Upper lobe of left lung (tissue), 4 donors: Measurements from ENCODE around the gene RASSF9.

ENCODE experiments used
- EP300 ChIP-seq, 4 donors: sonication (generic); formaldehyde crosslinking; IDR thresholded peaks; one replicate each; pipeline ENCODE4 v1.5.1; 2017; ENCODE audit warnings: antibody characterized with exemption in 4 of 4, control low read depth in 2 of 4
- POLR2A ChIP-seq, 4 donors: fragments of 450-650 bp; IDR thresholded peaks; one replicate each; pipeline ENCODE4 v1.5.1; 2016 to 2017; ENCODE audit warnings: antibody characterized with exemption in 4 of 4, mild to moderate bottlenecking in 2 of 4
- TF ChIP-seq, protein P1 (sequence below), 6 experiments: fragments of 450-650 bp in 4 of 6; fragments of 200-600 bp in 2 of 6; sonication (generic) in 2 of 6; IDR thresholded peaks; one replicate each; pipeline ENCODE4 v1.5.1; 2016 to 2019; ENCODE audit warnings: antibody characterized with exemption in 6 of 6

DNA sequence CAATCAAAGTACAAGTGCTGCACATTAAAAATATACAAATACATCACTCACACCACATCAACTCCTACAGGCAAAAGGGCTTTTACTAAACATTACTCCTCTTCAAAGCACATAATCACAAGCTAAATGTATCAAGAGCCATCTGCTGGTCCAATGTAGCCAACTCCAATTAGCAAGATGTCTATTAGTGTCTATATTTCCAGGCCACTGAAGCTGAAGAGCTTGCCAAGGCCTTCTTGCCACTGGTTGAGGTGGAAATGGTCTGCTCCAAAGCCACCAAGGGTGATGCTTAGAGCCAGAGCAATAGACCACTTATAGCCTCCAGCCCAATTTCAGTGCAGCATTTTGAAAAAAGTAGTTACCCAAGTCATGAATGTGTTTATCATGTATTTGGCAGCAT is 54.4 kb downstream of the RASSF9 start:
- TF ChIP-seq, protein P1, sequence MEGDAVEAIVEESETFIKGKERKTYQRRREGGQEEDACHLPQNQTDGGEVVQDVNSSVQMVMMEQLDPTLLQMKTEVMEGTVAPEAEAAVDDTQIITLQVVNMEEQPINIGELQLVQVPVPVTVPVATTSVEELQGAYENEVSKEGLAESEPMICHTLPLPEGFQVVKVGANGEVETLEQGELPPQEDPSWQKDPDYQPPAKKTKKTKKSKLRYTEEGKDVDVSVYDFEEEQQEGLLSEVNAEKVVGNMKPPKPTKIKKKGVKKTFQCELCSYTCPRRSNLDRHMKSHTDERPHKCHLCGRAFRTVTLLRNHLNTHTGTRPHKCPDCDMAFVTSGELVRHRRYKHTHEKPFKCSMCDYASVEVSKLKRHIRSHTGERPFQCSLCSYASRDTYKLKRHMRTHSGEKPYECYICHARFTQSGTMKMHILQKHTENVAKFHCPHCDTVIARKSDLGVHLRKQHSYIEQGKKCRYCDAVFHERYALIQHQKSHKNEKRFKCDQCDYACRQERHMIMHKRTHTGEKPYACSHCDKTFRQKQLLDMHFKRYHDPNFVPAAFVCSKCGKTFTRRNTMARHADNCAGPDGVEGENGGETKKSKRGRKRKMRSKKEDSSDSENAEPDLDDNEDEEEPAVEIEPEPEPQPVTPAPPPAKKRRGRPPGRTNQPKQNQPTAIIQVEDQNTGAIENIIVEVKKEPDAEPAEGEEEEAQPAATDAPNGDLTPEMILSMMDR (IDR thresholded peaks at IDR 0.05) = no peak
- TF ChIP-seq POLR2A (IDR thresholded peaks at IDR 0.05) (no peak), EP300 (IDR thresholded peaks at IDR 0.05) (no peak)
